Heart right ventricle (tissue), 16 donors: Measurements from ENCODE around the gene CDCP1. TPM values are rescaled to one million over a fixed set of nuclear protein-coding genes. Genes with fewer than 3 reads are reported as not detected.

Source experiments
- ATAC-seq, 8 donors: fragments of 200-7000 bp; cut with Tn5 transposase; one replicate each; pipeline ENCODE4 v1.9.1; 2020; ENCODE audit warnings: mild to moderate bottlenecking in 8 of 8, moderate library complexity in 8 of 8, moderate number of reproducible peaks in 1 of 8
- DNase-seq, 2 donors: peaks; one replicate each; pipeline ENCODE4 v3.0.0-alpha.2; 2020
- H3K27ac ChIP-seq, 10 donors: fragments of 200-600 bp; sonication (generic) in 2 of 10; one replicate each; pipeline versions ENCODE4 v1.5.0 to v1.8.0; 2020 to 2022; ENCODE audit warnings: mild to moderate bottlenecking in 3 of 10
- H3K27me3 ChIP-seq, 7 donors: fragments of 200-600 bp; one replicate each; pipeline ENCODE4 v1.8.0; 2021 to 2022; ENCODE audit warnings: mild to moderate bottlenecking in 2 of 7
- H3K36me3 ChIP-seq, 9 donors: fragments of 200-600 bp; sonication (generic) in 1 of 9; one replicate each; pipeline versions ENCODE4 v1.5.0 to v1.8.0; 2020 to 2022; ENCODE audit warnings: mild to moderate bottlenecking in 2 of 9
- H3K4me1 ChIP-seq, 9 donors: fragments of 200-600 bp; sonication (generic) in 1 of 9; one replicate each; pipeline versions ENCODE4 v1.5.0 to v1.8.0; 2020 to 2022; ENCODE audit warnings: mild to moderate bottlenecking in 4 of 9
- H3K4me3 ChIP-seq, 10 donors: fragments of 200-600 bp; sonication (generic) in 2 of 10; one replicate each; pipeline versions ENCODE4 v1.5.0 to v1.8.0; 2020 to 2022; ENCODE audit warnings: mild to moderate bottlenecking in 7 of 10, moderate library complexity in 2 of 10
- H3K9me3 ChIP-seq, 11 donors: fragments of 200-600 bp in 10 of 11; sonication (generic) in 2 of 11; one replicate each; pipeline versions ENCODE4 v1.5.0 to v1.8.0; 2013 to 2022; ENCODE audit warnings: mild to moderate bottlenecking in 2 of 11, control low read depth in 1 of 11, moderate library complexity in 1 of 11
- WGBS, 2 donors: extraction: QIAGEN DNeasy Blood & Tissue Kit; methylation state at CpG; one replicate each; pipeline ENCODE4 v1.1.7; 2013; ENCODE audit warnings: inconsistent platforms in 1 of 2; 5-methylcytosine and 5-hydroxymethylcytosine counted together
- intact Hi-C, 10 donors: fragments of 100-400 bp; cut with DNase I; formaldehyde crosslinking; loops; one replicate each; pipeline versions ENCODE4 v1.11.1 to v1.14.2; 2022
- polyA plus RNA-seq, 2 donors: library from polyadenylated mRNA; stranded (reverse); fragments of 200-250 nt; gene quantifications; one replicate each; pipeline ENCODE4 v1.2.3, GENCODE V29; 2013
- total RNA-seq, 10 donors: library from RNA; stranded (reverse); fragmentation: NEBNext Ultra II Directional in 3 of 10; extraction: Animal tissue kit (Norgen Biotek cat#: 25700) in 3 of 10; gene quantifications; one replicate each; pipeline versions ENCODE4 v1.2.1 to v1.2.4, GENCODE V29; 2021 to 2023
- TF ChIP-seq, protein P1 (sequence below), 9 donors: fragments of 200-600 bp; sonication (generic) in 2 of 9; IDR thresholded peaks; one replicate each; pipeline versions ENCODE4 v1.5.0 to v1.8.0; 2021 to 2022; ENCODE audit warnings: antibody characterized with exemption in 9 of 9, mild to moderate bottlenecking in 5 of 9, moderate library complexity in 1 of 9
- donor health status: Arrhythmogenic right ventricular cardiomyopathy.
- donor health status: ischemic (EF 13 %, LVEDD 7.1; RV severe dilation, severe dysfunction).
- donor health status: healthy with polysubstance abuse.
- donor health status: DM: no; HTN: yes; CAD: no.
- donor health status: DM: no; HTN: no; CAD: no.
- donor health status: ischemic (EF 25% LVEDD 6.9; RV normal size, moderate dysfunction).
- donor health status: ischemic (EF 25% LVEDD 5.7; RV mildly dilated, moderate dysfunction).
- donor health status: healthy.
- donor health status: DM: yes; HTN: yes; CAD: no.
- donor health status: Ischemic cardiomyopathy.
- donor health status: ischemic (EF 35%, LVEDD 5.7; RV mildly dilated, moderate dysfunction).
- donor health status: nonischemic (EF 11% LVEDD 7.7; RV severe dilation, severe dysfunction).
- donor health status: DM: yes; HTN: yes; CAD: no.
- donor health status: PGD.
- donor health status: ischemic (EF 29% LVEDD 5.4; RV normal size, mild dysfunction).
- donor health status: nonischemic (EF 23%, LVEDD 6.1; RV moderate dilation, normal function).

The CDCP1 gene
- total and polyA plus RNA-seq, 12 donors, result 0.15 to 2.8 (median 0.27) TPM

GRCh38 chr3:45075821-45076625 is 70.2 kb downstream of the CDCP1 start:
- ATAC-seq (no peak), DNase-seq (no peak)
- Histone ChIP-seq H3K27ac (peak overlapping the region in 1 of 10 donors; percentile 58), H3K27me3 (no peaks in the 10 kb centered on the region), H3K4me1 (peaks cover 0 to 11% (median 0%) of the 10 kb centered on the region in 9 donors), H3K9me3 (peaks cover 0 to 5% (median 0%) of the 10 kb centered on the region in 11 donors), H3K36me3 (no peaks in the 10 kb centered on the region), H3K4me3 (no peak overlapping the region)
- TF ChIP-seq, protein P1, sequence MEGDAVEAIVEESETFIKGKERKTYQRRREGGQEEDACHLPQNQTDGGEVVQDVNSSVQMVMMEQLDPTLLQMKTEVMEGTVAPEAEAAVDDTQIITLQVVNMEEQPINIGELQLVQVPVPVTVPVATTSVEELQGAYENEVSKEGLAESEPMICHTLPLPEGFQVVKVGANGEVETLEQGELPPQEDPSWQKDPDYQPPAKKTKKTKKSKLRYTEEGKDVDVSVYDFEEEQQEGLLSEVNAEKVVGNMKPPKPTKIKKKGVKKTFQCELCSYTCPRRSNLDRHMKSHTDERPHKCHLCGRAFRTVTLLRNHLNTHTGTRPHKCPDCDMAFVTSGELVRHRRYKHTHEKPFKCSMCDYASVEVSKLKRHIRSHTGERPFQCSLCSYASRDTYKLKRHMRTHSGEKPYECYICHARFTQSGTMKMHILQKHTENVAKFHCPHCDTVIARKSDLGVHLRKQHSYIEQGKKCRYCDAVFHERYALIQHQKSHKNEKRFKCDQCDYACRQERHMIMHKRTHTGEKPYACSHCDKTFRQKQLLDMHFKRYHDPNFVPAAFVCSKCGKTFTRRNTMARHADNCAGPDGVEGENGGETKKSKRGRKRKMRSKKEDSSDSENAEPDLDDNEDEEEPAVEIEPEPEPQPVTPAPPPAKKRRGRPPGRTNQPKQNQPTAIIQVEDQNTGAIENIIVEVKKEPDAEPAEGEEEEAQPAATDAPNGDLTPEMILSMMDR (IDR thresholded peaks at IDR 0.05), result no peak
- WGBS, 2 donors, result 71 to 75% methylated on average over 11 of the region's 11 CpGs
- intact Hi-C loops, result no loop called here

GRCh38 chr3:45071075-45071474 is 75.1 kb downstream of the CDCP1 start:
- no peak for DNase-seq
- Histone ChIP-seq H3K36me3 (no peaks in the 10 kb centered on the region), H3K27me3 (no peaks in the 10 kb centered on the region), H3K4me3 (no peak overlapping the region), H3K4me1 (peaks cover 0 to 10% (median 0%) of the 10 kb centered on the region in 9 donors), H3K27ac (no peak overlapping the region), H3K9me3 (peaks cover 0 to 5% (median 0%) of the 10 kb centered on the region in 11 donors)
- intact Hi-C loops, result no loop called here
- TF ChIP-seq, protein P1 (IDR thresholded peaks at IDR 0.05), result no peak
- no peak for ATAC-seq

GRCh38 chr3:45067941-45068340 is 78.2 kb downstream of the CDCP1 start:
- TF ChIP-seq, protein P1 (IDR thresholded peaks at IDR 0.05), result no peak
- Histone ChIP-seq H3K27ac (no peak overlapping the region), H3K36me3 (no peaks in the 10 kb centered on the region), H3K4me3 (no peak overlapping the region), H3K27me3 (no peaks in the 10 kb centered on the region), H3K9me3 (no peaks in the 10 kb centered on the region), H3K4me1 (peaks cover 0 to 35% (median 8%) of the 10 kb centered on the region in 9 donors)
- no peak for DNase-seq
- ATAC-seq, result no peak
- WGBS, 2 donors, result 73 to 78% methylated on average over 3 of the region's 3 CpGs
- intact Hi-C loops, result no loop called here

DNA sequence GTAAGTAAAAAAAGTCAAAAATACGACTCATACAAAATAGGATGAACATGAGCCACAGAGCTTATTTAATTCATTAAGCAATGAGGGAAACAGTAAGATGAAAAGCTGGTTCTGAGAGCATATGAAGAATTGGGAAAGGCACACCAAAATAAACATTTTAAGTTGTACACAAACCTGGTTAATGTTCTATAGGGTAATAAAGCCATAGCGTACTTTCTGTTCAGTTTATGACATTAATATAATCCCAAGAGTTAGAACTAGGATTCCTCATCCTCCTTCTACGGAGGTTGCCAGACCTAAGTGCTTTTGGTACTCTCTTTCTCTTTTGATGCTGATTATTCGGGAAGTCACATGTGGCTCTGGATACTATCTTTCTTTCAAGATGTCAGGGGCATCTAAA is 78.7 kb downstream of the CDCP1 start:
- no peak for ATAC-seq
- intact Hi-C loops, result no loop called here
- DNase-seq, result no peak
- WGBS, 2 donors, result 73 to 85% methylated on average over 3 of the region's 4 CpGs
- TF ChIP-seq, protein P1 (IDR thresholded peaks at IDR 0.05), result no peak
- no peak overlapping the region for H3K27ac ChIP-seq
- H3K4me3 ChIP-seq, result no peak overlapping the region
- H3K9me3 ChIP-seq, result no peaks in the 10 kb centered on the region
- no peaks in the 10 kb centered on the region for H3K36me3 ChIP-seq
- H3K27me3 ChIP-seq, result no peaks in the 10 kb centered on the region
- H3K4me1 ChIP-seq, result peaks cover 0 to 39% (median 8%) of the 10 kb centered on the region in 9 donors
